ENCODE data around the gene OR9Q1. TPM values are rescaled to one million over a fixed set of nuclear protein-coding genes. Genes with fewer than 3 reads are reported as not detected.

The OR9Q1 gene
- total and polyA plus RNA-seq, 2 of the 13 experiments (the other 11 are each of a cell fraction or from before 2014, with no cell fraction given), result not detected

DNA sequence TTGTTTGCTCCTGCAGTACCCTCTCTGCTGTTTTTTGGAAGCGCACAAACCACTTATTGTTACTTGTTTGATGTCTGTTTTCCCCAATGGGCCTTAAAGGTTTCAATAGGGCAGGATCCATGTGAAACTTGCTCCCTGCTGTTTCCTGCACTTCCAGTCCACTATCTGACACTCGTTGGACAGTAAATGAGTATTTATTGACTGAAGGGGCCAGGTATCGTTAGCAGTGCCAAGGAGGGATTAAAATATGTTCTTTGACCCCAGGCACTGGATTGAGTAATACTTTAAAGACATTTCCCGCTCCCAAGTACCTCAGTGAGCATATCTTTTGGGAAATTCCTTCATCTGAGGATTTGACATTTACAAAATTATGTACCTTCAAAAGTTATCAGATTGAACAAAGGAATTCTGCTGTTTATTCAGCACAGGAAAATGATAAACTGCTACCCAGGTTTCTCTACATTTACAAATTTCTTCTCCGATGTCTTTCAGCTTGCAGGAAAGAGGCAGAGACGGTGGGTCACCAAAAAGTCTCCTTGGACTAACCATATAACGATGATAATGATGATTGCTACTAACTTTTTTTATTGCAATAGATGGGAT, 141.9 kb downstream of the OR9Q1 start (continued):
- TF ChIP-seq, protein P1, sequence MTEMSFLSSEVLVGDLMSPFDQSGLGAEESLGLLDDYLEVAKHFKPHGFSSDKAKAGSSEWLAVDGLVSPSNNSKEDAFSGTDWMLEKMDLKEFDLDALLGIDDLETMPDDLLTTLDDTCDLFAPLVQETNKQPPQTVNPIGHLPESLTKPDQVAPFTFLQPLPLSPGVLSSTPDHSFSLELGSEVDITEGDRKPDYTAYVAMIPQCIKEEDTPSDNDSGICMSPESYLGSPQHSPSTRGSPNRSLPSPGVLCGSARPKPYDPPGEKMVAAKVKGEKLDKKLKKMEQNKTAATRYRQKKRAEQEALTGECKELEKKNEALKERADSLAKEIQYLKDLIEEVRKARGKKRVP (CRISPR knock-in tag; IDR thresholded peaks at IDR 0.05), result peak in 1 of 2 experiments; percentile 73; a peak in 1 of 4 replicates
- TF ChIP-seq ZFP36L1 (CRISPR knock-in tag; IDR thresholded peaks at IDR 0.05), result no peak
- no peak for TF ChIP-seq ZBTB49 (CRISPR knock-in tag; IDR thresholded peaks at IDR 0.05; ENCODE audit: borderline replicate concordance)
- peak; percentile 93; the same call in 1 of the 2 replicates for TF ChIP-seq GATA4 (IDR thresholded peaks at IDR 0.05; ENCODE audit: borderline replicate concordance, low read depth)
- peak; percentile 92; the same call in 1 of the 2 replicates for TF ChIP-seq ZGPAT (CRISPR knock-in tag; IDR thresholded peaks at IDR 0.05)
- TF ChIP-seq, protein P2, sequence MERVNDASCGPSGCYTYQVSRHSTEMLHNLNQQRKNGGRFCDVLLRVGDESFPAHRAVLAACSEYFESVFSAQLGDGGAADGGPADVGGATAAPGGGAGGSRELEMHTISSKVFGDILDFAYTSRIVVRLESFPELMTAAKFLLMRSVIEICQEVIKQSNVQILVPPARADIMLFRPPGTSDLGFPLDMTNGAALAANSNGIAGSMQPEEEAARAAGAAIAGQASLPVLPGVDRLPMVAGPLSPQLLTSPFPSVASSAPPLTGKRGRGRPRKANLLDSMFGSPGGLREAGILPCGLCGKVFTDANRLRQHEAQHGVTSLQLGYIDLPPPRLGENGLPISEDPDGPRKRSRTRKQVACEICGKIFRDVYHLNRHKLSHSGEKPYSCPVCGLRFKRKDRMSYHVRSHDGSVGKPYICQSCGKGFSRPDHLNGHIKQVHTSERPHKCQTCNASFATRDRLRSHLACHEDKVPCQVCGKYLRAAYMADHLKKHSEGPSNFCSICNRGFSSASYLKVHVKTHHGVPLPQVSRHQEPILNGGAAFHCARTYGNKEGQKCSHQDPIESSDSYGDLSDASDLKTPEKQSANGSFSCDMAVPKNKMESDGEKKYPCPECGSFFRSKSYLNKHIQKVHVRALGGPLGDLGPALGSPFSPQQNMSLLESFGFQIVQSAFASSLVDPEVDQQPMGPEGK (CRISPR knock-in tag; IDR thresholded peaks at IDR 0.05), result peak; percentile 53; the same call in 1 of the 2 replicates
- TF ChIP-seq JUNB (CRISPR knock-in tag; IDR thresholded peaks at IDR 0.05; ENCODE audit: borderline replicate concordance), result no peak
- TF ChIP-seq NFRKB (IDR thresholded peaks at IDR 0.05), result no peak
- no peak for TF ChIP-seq SOX6 (IDR thresholded peaks at IDR 0.05)
- peak; percentile 96 for TF ChIP-seq SOX6 (CRISPR knock-in tag; IDR thresholded peaks at IDR 0.05)
- TF ChIP-seq SCMH1 (CRISPR knock-in tag; IDR thresholded peaks at IDR 0.05; ENCODE audit: borderline replicate concordance), result no peak
- TF ChIP-seq, protein P3, sequence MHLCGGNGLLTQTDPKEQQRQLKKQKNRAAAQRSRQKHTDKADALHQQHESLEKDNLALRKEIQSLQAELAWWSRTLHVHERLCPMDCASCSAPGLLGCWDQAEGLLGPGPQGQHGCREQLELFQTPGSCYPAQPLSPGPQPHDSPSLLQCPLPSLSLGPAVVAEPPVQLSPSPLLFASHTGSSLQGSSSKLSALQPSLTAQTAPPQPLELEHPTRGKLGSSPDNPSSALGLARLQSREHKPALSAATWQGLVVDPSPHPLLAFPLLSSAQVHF (CRISPR knock-in tag; IDR thresholded peaks at IDR 0.05), result no peak
- no peak for TF ChIP-seq ZNF296 (CRISPR knock-in tag; conservative IDR thresholded peaks at IDR 0.05)
- TF ChIP-seq, protein P4, sequence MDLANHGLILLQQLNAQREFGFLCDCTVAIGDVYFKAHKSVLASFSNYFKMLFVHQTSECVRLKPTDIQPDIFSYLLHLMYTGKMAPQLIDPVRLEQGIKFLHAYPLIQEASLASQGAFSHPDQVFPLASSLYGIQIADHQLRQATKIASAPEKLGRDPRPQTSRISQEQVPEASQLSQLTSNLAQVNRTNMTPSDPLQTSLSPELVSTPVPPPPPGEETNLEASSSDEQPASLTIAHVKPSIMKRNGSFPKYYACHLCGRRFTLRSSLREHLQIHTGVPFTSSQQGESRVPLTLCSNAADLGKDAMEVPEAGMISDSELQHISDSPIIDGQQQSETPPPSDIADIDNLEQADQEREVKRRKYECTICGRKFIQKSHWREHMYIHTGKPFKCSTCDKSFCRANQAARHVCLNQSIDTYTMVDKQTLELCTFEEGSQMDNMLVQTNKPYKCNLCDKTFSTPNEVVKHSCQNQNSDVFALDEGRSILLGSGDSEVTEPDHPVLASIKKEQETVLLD (CRISPR knock-in tag; IDR thresholded peaks at IDR 0.05; ENCODE audit: low read depth), result peak; percentile 56
- no peak for TF ChIP-seq CAMTA2 (CRISPR knock-in tag; IDR thresholded peaks at IDR 0.05; ENCODE audit: borderline replicate concordance)
- no peak for TF ChIP-seq U2AF1 (optimal IDR thresholded peaks at IDR 0.05; ENCODE audit: low read depth, low read length)
- TF ChIP-seq TBX3 (IDR thresholded peaks at IDR 0.05; ENCODE audit: borderline replicate concordance), result peak; percentile 52; the same call in 1 of the 2 replicates
- TF ChIP-seq ZNF501 (CRISPR knock-in tag; IDR thresholded peaks at IDR 0.05), result no peak
- no peak for TF ChIP-seq GLI4 (CRISPR knock-in tag; IDR thresholded peaks at IDR 0.05; ENCODE audit: borderline replicate concordance)
- peak; percentile 81 for TF ChIP-seq ZNF331 (CRISPR knock-in tag; IDR thresholded peaks at IDR 0.05)
